HG02678 (cell line): ENCODE results near the gene IFNLR1.
"Not testable (repeated sequence)": the region's sequence is repeated elsewhere in the genome, so short reads cannot be mapped to it uniquely, and the experiment has no call there.

Experiments used
- ATAC-seq: cut with Tn5 transposase; IDR thresholded peaks from one replicate; pipeline ENCODE4 v1.9.1; 2021; ENCODE audit warnings: mild to moderate bottlenecking, moderate library complexity; ENCODE audit not compliant: unreplicated experiment

Gene IFNLR1

DNA sequence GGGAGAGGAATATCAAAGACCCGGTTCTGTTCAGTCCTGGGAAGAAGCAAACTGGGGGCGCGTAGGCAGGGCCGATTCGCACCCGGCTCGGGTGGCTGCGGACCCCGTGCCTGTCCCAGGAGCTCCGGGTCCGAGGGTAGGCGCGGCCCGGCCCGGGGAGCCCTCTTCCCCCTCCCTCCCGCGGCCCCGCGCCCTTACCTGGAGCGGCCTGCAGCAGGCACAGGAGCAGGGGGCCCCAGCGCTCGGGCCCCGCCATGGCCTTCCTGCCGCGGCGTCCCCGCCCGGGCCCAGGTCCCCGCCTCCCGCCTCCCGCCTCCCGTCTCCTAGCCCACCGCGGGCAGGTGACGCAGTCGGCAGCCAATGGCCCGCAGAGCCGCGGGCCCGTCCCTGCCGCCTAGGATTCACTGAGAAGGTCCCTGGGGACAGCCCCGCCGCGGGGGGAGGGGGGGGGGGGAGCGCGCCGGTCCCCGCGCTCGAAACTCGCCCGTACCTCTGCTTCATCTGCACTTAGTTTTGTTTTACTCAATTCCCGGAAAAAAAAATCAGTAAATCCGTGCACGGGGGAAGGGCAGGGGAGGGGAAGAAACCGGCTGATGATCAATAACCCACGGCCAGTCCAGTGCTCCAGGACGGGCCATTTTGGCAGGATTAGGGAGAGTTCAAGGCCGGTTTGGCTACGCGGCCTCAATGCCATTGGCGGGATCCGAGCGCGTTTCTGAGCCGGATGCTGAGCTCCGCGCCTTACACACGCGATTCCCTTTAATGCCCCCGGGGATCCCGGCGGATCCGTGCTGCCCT is at the start of gene IFNLR1:
Gene IFNLR1 (minus strand): TSS at position 297 of the 798 bp plus-strand sequence. CDS start 41 bp downstream, at position 256.
- peak; percentile 36 for ATAC-seq

DNA sequence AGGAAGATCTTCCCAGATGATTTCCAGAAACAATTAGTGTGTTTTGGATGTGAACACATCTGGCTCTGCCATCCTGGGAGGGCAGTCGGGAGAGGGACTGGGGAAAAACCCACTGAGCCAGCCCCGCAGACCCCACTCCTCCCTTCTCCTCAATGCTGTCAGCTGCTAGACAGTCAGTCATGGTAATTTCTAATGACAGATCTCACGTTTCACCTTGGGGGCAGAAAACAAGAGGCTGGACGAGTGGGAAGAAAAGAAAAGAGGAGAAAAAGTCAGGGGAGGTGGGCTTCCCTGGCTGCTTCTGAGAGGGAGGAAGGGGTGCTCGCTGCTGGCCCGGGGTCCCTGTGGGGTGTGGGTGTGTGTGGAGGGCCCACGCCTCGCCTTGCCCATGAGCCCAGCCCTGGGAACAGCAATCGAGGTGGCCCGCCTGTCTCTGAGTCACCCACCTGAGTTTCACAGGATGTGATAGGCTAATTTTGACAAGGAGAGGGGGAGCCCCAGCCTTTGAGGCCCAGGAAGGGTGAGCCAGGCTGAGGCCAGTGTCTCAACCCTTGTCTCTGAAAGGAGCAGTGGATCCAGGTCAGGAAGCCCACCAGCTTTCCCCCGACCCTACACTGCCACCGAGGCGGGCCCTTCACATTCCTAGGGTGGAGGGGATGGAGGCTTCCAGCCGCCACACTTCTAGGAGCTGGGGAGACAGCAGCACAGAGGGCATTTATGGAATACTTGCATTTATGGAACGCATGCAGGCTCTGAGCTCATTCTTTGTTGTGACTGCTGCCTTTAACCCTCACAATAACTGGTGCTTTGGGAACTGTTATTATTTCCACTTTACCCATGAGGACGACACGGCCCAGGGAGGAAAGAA is 49.1 kb upstream of the IFNLR1 start:
- ATAC-seq, result no peak

DNA sequence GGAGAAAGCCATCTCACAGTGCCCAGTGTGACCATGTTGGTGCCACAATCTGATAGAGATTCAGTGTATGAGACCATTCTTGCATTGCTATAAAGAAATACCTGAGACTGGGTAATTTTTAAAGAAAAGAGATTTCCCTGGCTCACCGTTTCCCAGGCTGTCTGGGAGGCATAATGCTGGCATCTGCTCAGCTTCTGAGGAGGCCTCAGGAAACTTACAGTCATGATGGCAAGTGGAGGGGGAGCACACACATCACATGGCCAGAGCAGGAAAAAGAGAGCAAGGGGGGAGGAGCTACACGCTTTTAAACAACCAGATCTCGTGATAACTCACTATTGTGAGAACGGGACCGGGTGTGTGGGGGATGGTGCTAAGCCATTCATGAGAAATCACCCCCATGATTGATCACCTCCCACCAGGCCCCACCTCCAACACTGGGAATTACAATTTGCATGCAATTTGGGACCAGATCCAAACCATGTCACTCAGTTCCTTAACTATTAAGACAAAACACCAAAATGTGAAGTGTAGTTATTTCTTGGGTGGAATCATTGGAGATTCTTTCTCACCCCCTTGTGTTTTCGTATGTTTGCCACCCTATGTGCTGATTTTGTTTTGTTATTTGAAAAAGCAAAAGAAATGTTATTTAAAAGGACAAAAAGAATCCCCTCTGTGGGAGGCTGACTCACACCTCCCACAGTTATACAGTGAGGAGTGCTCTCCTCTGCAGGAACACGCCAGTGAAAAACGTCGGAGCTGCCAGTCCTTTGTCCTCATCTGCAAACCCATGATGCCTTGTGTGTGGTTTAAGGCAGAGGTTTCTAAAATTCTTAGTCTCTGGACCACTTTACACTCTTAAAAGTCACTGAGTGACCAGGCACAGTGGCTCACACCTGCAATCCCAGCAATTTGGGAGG is 46.9 kb upstream of the IFNLR1 start:
- ATAC-seq, result no peak

DNA sequence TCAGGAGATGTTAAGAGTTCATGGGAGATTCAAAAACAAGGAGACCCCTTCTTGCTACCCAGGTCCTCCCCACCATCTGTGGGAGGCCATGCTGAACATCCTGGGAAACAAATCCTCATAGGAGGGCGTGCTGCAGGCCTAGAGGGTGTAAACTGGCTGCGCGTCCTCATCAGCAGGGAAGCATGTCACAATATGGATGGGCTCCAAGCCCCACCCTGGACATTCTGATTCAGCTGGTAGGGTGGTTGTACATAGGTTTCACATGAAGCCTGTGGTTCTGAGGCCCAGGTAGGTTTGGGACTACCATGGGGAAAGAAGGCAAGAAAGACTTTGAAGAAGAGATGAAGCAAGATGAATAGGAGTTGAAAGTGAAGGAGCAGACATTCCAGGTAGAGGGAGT is 44.6 kb upstream of the IFNLR1 start:
- no peak for ATAC-seq

DNA sequence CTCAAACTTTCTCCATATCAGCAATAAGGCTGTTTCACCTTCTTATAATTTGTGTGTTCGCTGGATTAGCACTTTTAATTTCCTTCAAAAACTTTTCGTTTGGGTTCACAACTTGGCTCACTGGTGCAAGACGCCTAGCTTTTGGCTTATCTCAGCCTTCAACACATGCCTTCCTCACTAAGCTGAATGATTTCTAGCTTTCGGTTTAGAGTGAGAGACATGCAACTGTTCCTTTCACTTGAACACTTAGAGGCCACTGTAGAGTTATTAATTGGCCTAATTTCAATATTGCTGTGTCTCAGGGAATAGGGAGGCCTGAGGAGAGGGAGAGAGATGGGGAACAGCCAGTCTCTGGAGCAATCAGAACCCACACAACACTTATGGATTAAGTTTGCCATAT is 41.2 kb upstream of the IFNLR1 start:
- peak; percentile 67 for ATAC-seq

DNA sequence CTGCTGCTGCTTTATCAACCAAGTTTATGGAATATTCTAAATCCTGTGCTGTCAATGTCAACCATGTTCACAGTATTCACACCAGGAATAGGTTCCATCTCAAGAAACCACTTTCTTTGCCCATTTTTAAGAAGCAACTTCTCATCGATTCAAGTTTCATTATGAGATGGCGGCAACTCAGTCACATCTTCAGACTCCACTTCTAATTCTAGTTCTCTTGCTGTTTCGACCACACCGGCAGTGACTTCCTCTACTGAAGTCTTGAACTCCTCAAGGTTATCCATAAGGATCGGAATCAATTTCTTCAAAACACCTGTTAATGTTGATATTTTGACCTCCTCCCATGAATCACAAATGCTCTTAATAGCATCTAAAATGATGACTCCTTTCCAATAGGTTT is 39.7 kb upstream of the IFNLR1 start:
- no peak for ATAC-seq

DNA sequence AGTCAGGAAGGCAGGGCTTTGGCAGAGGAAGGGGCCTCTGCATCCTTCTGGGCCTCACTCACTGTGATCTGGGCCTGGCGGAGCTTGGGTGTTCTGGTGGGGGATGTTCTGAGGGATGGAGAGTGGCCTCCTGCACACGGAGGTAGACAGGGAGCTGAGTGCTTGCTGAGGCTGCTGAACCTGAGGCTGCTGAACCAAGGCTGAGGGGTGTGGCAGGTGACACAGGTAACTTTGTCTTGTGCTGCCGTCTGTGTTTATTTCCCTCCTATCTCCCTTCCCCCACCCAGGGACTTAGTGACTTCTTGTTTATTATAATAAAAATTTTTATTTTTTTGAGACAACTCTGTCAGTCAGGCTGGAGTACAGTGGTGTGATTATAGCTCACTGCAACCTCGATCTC is 37.7 kb upstream of the IFNLR1 start:
- no peak for ATAC-seq

DNA sequence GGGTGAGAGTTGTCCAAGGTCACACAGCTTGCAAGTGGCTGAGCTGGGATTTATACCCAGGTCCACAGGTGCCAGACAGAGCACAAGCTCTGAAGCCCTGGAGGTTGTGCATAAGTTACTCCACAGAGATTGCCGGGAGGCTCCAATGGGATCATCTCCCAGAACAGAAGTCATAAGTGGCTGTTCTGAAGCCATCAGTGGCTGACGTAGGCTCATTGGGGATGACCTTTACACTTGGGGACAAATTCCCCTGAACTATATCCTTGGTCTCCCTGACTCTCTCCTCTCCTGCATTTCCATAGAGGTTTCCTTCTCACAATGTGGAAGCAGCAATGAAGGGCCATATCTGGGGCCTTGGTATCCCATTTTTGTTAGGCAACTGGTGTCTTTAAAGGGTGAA is 37.0 kb upstream of the IFNLR1 start:
- no peak for ATAC-seq

DNA sequence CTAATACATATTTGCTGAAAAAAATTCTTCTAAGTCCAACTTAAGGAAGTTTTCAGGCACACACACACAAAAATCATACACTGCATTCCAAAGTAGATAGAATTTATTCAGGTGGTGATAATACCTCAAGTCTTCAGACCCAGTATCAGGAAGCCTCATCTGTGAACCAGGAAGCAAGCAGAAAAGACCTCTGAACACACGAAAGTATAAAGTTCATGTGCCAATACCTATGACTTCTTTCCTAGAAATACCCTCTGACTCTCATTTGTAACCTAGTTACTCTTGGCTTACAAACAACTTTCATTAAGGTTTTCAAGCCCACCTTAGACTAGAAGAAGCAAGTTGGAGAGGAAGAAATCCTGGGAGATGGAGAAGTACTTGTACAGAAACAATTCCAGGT is 35.7 kb upstream of the IFNLR1 start:
- no peak for ATAC-seq

DNA sequence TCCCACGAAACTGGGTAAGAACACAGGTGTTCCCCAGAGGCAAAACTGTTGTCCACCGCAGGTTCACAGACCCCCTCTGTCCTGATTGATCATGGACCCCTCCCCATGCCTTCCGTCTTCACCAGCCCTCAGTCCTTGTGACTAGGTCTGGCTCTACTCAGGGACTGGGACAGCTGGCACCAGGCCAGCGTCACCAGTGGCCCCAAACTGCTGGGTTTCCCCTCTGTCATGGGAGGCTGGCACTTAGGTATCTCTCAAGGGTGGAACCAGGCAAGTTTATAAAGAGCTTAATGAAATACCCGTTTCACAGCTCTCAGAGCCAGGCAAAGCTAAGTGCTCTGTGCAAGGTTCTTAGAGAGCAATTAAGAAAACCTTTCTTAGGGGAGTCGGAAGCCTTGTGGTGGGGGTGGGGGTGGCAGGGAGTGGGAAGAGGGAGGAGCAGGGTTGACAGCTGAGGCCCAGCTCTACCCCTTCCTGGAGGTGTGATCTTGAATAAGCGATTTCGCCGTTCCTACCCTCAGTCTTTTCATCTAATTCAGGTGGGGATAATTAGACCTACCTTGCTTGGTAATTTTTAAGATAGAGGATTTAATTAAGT is 35.0 kb upstream of the IFNLR1 start:
- no peak for ATAC-seq

DNA sequence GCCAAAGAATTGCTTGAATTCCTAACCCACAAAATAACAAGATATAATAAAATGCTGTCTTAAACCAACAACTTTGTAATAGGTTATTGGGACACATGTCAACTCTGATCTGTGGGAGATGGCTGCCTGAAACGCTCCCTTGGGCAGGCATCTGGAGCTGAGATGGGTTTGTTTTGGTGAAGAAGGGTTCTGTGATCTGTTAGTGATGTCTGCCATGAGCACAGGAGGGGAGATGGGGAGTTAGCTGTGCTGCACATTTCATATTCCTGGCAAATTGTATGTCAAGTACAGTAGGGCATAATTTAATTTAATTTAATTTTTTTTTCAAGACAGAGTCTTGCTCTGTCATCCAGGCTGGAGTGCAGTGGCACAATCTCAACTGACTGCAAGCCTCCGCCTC is 34.2 kb upstream of the IFNLR1 start:
- ATAC-seq, result no peak

DNA sequence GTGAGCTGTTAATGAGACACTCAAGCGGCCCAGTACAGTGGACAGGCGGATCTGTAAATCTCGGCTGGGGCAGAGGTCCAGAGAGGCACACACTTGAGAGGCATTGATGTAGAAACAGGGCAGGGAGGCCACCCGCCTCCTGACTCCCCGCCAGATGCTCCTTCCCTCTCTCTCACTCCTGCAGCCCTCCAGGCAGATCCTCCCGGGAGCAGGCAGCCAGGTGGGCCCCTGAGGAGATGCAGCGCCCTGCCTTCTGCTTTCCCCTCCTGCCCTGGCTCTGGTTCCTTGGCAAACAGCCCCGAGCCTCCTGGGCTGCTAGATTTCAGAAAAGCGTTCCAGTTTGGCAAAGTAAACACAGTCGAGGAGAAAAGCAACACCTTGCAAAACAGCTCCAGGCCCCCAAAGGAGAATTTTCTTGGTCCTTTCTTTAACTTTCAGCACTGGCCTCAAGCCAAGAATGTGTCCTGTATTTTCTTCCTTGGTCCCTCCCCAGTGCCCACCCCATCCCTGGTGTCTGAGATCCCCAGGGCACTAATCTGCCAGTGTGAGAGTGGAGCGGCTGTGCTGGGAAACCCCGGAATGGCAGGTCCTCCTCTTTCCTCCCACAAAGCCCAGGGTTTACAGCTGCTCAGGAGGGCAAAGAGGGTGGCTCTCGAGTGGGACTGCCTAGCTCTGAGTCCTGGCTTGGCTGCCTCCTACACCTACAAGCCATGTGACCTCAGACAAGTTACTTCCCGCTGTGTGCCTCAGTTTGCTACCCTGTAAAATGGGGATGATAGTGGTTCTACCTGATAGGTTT is 29.4 kb upstream of the IFNLR1 start:
- ATAC-seq, result no peak

DNA sequence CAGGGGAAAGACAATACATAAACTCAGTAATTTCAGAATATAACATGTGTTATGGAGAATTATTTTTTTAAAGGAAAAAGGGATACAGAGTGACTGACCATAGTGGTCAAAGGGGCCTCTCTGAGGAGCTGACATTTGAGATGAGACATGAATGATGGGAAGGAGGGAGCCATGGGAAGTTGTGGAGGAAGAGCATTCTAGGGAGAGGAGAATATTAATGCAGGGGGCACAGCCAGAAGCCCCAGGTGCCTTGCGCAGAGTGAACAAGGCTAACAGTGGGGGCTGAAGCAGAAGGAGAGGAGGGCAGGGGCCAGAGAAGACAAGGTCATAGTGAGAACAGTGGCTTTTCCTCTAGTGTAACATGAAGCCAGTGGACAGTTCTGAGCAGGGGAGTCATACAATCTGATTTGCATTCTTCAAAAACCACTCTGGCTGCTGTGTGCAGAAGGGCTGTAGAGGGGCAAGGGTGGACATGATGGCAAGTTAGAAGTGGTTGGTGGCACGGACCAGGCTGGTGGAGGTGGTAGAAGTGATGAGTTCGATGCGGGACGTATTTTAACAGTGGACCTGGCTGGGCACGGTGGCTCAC is 28.2 kb upstream of the IFNLR1 start:
- no peak for ATAC-seq

DNA sequence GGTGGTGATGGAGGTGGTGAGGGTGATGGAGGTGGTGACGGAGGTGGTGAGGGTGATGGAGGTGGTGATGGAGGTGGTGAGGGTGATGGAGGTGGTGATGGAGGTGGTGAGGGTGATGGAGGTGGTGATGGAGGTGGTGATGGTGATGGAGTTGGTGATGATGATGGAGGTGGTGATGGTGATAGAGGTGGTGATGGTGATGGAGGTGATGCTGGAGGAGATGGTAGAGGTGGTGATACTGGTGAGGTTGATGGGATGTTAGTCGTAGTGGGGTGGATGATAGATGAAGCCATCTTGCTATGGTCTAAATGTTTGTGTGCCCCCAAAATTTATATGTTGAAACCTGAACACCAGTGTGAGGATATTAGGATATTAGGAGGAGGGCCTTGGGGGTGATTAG is 25.3 kb upstream of the IFNLR1 start:
- no peak for ATAC-seq

DNA sequence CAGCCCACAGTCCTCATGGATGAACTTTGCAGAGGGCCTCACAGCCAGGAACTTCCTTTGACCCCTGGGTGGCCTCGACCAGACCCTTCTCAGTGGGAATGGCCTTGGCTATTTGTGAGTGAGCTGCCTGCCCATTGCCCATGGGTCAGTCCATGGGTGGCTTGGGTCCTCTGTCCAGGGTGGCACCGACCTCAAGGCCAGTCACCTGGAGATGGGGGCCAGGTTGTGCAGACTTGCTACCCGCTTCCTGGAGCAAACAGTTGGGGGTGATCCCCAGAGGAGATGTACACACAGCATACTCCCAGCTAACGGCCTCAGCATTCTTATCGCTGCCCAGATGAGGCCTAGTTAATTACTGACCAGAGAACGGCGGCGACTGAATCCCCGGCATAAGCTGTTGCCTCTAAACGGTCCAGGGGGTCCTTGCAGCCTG is 23.1 kb upstream of the IFNLR1 start:
- no peak for ATAC-seq

DNA sequence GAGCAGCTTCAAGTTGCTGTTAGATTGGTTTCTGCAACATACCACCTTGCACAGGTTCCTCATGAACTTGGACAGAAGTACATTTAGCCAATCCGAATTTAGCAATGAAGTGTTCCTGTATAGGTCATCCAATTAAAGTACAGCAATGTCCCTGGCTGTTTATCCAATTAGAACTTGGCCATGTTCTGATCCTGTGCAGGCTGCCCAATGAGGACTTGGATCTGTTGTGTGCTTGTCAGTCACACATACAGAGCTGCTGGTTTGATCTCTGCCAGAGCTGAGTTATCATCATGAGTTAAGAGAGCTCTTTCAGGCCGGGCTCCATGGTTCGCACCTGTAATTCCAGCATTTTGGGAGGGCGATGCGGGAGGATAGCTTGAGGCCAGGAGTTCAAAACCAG is 22.0 kb upstream of the IFNLR1 start:
- ATAC-seq, result no peak

DNA sequence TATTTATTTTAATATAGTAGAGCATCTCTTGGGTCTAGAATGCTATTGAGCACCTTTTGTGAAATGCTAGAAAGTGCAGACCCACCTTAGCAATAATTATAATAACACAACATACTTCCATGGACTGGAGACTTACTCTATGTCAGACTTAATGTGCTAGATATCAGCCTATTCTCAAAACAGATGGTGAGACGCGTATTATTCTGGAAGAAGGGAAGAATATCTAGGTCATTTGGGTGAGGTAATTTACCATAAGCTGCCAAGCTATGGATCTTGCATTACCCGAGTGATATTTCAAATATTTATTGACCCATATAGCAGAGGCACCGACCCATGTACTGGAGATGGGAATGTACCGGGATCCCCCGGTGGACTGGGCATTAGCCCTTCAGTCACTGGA is 20.6 kb upstream of the IFNLR1 start:
- no peak for ATAC-seq

DNA sequence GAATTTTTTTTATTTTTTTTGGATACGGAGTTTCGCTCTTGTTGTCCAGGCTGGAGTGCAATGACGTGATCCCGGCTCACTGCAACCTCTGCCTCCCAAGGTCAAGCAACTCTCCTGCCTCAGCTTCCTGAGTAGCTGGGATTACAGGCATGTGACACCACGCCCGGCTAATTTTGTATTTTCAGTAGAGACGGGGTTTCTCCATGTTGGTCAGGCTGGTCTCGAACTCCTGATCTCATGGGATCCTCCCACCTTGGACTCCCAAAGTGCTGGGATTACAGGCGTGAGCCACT is 20.3 kb upstream of the IFNLR1 start:
- not testable (repeated sequence) for ATAC-seq

DNA sequence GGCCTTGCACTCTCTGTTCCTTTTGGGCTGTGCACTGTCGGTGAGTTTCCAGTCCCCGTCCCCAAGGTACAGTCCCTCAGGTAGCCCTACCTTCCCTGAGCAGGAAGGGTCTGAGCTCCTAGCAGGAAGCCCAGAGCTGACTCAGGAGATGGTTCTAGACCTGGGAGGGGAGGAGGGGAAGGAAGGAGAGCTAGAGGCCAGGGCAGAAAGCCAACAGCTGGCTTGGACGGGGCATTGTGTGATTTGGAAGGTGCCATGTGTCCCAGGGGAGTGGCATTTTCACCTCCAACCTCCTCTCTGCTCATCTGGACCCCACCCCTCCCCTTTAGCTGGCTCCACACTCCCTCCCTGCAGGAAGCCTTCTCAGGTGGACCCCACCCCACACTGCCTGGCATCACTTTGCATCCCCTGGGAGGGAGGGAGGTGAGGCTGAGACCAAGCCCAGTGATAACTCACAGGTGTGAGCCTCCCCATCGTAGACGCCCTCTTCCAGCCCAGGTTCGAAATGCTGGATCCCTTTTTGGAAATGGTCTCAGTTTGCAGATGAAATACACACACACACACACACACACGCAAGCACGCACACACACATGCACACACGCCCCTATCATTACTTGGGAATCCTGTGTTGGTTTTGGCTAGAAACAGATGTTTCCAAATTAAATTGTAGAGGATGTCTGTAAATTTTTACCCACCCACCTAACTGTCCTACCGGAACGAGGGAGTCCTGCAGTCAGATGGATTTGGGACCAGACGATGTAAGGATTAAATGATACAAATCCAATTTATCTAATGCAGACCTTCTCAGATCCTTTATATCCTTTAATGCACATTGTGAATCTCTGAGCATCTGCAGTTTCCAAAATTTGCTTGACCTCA is 19.7 kb upstream of the IFNLR1 start:
- ATAC-seq, result no peak
